HFFc6 (cell line): Measurements from ENCODE around the gene PITPNB. TPM values are rescaled to one million over a fixed set of nuclear protein-coding genes. Genes with fewer than 3 reads are reported as not detected.

ENCODE experiments used
- DNase-seq: peaks from one replicate; pipeline ENCODE4 v3.0.0-alpha.2; 2018
- H3K27ac Mint-ChIP-seq: 2 replicates; pipeline ENCODE4 v1.8.0; 2020; ENCODE audit warnings: mild to moderate bottlenecking, mixed read lengths
- H3K27me3 Mint-ChIP-seq: 2 replicates; pipeline ENCODE4 v1.8.0; 2021; ENCODE audit warnings: mild to moderate bottlenecking, moderate library complexity, mixed read lengths; ENCODE audit not compliant: insufficient read depth
- H3K36me3 Mint-ChIP-seq: 2 replicates; pipeline ENCODE4 v1.8.0; 2021; ENCODE audit warnings: low read depth, mixed read lengths
- H3K4me1 Mint-ChIP-seq: 2 replicates; pipeline ENCODE4 v1.8.0; 2020; ENCODE audit warnings: low read depth, mixed read lengths
- H3K4me3 Mint-ChIP-seq: 2 replicates; pipeline ENCODE4 v1.8.0; 2020; ENCODE audit warnings: mild to moderate bottlenecking, moderate library complexity, mixed read lengths
- H3K9me3 Mint-ChIP-seq: 2 replicates; pipeline ENCODE4 v1.8.0; 2020; ENCODE audit warnings: mild to moderate bottlenecking, mixed read lengths
- CTCF ChIP-seq: fragments of 200-600 bp; sonication (generic); IDR thresholded peaks from 2 replicates; pipeline ENCODE4 v1.5.0; 2021; ENCODE audit warnings: antibody characterized with exemption, mild to moderate bottlenecking
- total RNA-seq, 6 experiments: library from RNA; stranded (reverse); fragmentation: NEBNext Ultra II Directional; extraction: Animal tissue kit (Norgen Biotek cat#: 25700); gene quantifications; 2 replicates in 1 of 6; 3 replicates in 5 of 6; pipeline ENCODE4 v1.2.3, GENCODE V29; 2021

PITPNB gene
- total RNA-seq, 6 experiments from 2014 or later, result 54.3 to 80.5 (median 74.8) TPM

- H3K9me3 Mint-ChIP-seq, result no peaks in the 10 kb centered on the region
- H3K4me3 Mint-ChIP-seq, result no peak overlapping the region
- H3K36me3 Mint-ChIP-seq, result peaks cover 26% of the 10 kb centered on the region
- DNase-seq, result no peak
- no peak overlapping the region for H3K27ac Mint-ChIP-seq
- no peak for TF ChIP-seq CTCF
- peaks cover 17% of the 10 kb centered on the region for H3K4me1 Mint-ChIP-seq
- peaks cover 2% of the 10 kb centered on the region for H3K27me3 Mint-ChIP-seq
Measured at GRCh38 chr22:27844656-27845591, 74.1 kb downstream of the PITPNB start.

DNA sequence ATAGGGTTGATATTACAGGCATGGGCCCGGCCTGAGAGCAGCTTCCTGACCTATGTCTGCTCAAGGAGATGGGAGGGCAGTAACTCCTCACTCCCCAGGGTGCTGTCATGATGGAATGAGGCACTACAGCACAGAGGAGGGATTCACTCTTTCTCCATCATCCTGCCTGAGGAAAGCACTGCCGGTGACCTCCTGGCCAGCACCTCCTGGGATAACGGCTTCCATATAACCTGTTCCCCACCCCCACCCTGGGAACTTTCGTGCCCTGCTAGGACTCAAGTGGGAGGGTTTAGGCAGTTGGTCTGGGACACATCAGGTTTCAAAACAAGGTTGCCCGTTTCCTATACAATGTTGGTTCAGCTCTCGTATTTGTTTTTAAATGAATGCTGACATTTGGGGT, 74.8 kb downstream of the PITPNB start:
- Mint-ChIP-seq H3K9me3 (no peaks in the 10 kb centered on the region), H3K4me1 (peaks cover 17% of the 10 kb centered on the region), H3K27ac (no peak overlapping the region), H3K36me3 (peaks cover 22% of the 10 kb centered on the region), H3K4me3 (no peak overlapping the region), H3K27me3 (peaks cover 2% of the 10 kb centered on the region; the same call in 1 of the 2 replicates)
- no peak for TF ChIP-seq CTCF
- DNase-seq, result no peak

DNA sequence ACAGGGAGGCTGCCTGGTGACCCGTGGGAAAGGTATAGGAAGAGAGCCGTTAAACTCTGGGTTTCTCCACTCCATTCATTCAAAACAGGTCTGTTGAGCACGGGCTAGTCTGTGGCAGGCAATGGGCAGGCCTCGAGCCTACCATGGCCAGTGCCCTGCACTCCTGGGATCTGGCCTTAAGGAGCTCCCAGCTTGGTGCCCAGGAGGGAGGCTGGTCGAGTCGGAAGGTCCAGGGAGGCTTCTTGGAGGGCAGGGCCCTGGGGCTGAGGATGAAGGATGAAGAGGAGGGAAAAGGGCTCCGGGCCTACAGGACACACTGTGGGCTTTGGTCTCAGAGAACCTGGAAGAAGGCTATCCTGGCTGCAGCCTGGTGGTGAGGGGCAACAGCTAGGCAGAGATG, 75.6 kb downstream of the PITPNB start:
- Mint-ChIP-seq H3K4me1 (peaks cover 17% of the 10 kb centered on the region), H3K27ac (0 out of 2 replicates have a peak overlapping the region, but pooled peaks have one; percentile 3), H3K4me3 (no peak overlapping the region)

GRCh38 chr22:27842669-27843431, 76.2 kb downstream of the PITPNB start:
- no peak for DNase-seq
- H3K4me1 Mint-ChIP-seq, result peaks cover 17% of the 10 kb centered on the region
- peak overlapping the region; percentile 3; the same call in 1 of the 2 replicates for H3K27ac Mint-ChIP-seq
- peaks cover 5% of the 10 kb centered on the region; the same call in 1 of the 2 replicates for H3K9me3 Mint-ChIP-seq
- peaks cover 2% of the 10 kb centered on the region; the same call in 1 of the 2 replicates for H3K27me3 Mint-ChIP-seq
- H3K36me3 Mint-ChIP-seq, result peaks cover 15% of the 10 kb centered on the region
- H3K4me3 Mint-ChIP-seq, result no peak overlapping the region
- no peak for TF ChIP-seq CTCF

More for the DNA sequence above, 75.6 kb downstream of the PITPNB start:
- DNase-seq, result no peak
- TF ChIP-seq CTCF, result no peak
- H3K27me3 Mint-ChIP-seq, result peaks cover 2% of the 10 kb centered on the region; the same call in 1 of the 2 replicates
- H3K9me3 Mint-ChIP-seq, result peaks cover 5% of the 10 kb centered on the region; the same call in 1 of the 2 replicates
- H3K36me3 Mint-ChIP-seq, result peaks cover 19% of the 10 kb centered on the region

DNA sequence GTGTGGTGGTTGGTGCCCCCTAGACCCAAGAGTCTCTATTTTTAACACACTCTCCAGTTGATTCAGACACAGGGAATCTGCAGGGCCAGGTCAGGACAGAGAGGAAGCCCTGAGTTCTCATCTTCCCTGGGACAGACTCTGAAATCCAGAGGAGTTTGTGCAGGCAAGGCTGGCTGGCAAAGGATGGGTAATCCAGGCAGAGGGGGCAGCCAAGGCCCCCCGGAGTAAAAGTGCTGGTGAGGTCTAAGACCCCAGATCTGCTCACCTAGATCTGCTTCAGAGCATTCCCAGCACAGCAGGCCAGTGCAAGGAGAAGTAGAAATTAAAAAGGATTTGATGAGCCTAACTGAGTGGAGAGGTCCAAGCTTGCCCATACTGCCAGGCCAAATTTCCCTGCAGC, 76.9 kb downstream of the PITPNB start:
- no peak for DNase-seq
- Mint-ChIP-seq H3K9me3 (peaks cover 10% of the 10 kb centered on the region), H3K27me3 (peaks cover 2% of the 10 kb centered on the region; the same call in 1 of the 2 replicates), H3K4me1 (peaks cover 17% of the 10 kb centered on the region), H3K27ac (no peak overlapping the region; the same call in 1 of the 2 replicates), H3K4me3 (no peak overlapping the region), H3K36me3 (peaks cover 14% of the 10 kb centered on the region)
- no peak for TF ChIP-seq CTCF
